Stimulated activated CD4-positive, alpha-beta T cell treated with anti-CD3 and anti-CD28 coated beads, Interleukin-4, amount 100 ng/mL, for 24 hours (primary cell): Measurements from ENCODE around the gene MUC5AC.

Experiments
- DNase-seq: peaks from one replicate; pipeline ENCODE4 v3.0.0-alpha.2; 2020

The MUC5AC gene

GRCh38 chr11:1227551-1228100 is 69.9 kb downstream of the MUC5AC start:
- DNase-seq: no peak

DNA sequence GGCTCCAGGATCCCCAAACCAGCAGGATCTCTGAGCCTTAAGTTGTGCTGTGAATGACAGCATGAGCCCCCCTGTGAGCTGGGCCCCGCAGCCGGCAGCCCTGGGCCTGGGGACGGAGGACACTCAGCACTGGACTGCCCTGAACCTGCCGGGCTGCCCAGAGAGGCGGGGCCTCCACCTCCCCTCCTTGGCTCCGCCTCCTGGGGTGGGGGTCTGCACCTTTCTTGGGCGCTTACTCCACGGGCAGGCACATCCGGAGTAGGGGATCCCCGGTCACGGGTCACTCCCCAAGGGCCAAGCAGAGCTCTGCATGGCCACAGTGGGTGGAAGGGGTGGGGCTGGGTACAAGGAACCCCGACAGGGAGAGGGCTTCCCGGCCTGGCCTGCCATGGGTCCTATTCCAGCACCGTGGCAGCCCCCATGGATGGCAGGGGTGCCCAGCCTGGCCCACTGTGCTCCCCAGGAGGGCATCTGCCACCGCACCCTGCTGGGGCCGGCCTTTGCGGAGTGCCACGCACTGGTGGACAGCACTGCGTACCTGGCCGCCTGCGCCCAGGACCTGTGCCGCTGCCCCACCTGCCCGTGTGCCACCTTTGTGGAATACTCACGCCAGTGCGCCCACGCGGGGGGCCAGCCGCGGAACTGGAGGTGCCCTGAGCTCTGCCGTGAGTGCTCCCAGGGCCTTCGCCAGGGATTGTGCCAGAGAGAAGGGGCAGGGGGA is 70.5 kb downstream of the MUC5AC start:
- no peak for DNase-seq

GRCh38 chr11:1228921-1229451 is 71.2 kb downstream of the MUC5AC start:
- DNase-seq: no peak

DNA sequence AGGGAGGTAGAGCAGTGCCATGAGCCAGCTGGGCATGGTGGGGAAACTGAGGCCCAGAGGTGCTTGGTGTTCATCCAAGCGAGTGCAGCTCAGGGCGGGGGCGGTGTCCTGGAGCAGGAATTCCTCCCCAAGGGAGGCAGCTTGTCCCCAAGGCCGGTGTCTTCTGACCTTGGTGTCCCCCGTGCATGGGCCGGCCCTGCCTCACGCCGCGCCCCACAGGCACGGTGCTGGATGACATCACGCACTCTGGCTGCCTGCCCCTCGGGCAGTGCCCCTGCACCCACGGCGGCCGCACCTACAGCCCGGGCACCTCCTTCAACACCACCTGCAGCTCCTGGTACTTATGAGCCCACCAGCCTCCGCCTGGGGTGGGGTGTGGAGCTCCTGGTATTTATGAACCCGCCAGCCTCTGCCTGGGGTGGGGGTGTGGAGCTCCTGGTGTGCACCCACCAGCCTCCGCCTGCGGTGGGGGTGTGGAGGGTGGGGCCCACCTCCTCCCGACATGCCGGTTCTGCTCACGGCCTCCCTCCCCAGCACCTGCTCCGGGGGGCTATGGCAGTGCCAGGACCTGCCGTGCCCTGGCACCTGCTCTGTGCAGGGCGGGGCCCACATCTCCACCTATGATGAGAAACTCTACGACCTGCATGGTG is 71.8 kb downstream of the MUC5AC start:
- no peak for DNase-seq

GRCh38 chr11:1230121-1230455 is 72.3 kb downstream of the MUC5AC start:
- no peak for DNase-seq

- no peak for DNase-seq
Observed at GRCh38 chr11:1230456-1231395, 73.0 kb downstream of the MUC5AC start.

DNA sequence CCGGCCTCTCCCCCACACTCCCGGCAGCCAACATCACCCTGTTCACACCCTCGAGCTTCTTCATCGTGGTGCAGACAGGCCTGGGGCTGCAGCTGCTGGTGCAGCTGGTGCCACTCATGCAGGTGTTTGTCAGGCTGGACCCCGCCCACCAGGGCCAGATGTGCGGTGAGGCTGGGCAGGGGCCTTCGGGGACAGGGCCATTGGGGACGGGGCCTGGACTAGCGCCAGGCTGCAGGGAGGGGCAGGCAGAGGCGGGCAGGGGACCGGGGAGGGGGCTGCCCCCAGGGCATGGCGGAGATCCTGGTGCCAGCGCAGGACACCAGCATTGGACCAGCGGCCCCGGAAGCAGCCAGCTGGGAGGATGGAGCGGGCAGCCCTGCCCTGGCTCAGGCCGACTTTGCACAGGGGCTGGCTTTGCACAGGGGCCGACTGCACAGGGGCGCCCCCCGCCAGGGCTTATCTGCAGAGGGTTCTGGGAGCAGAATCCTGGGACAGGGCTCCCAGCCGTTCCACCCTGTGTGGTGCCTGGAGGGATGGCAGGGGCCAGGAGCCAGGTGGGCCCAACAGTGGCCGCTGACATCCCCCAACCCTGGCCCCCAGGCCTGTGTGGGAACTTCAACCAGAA is 73.8 kb downstream of the MUC5AC start:
- DNase-seq: no peak

DNA sequence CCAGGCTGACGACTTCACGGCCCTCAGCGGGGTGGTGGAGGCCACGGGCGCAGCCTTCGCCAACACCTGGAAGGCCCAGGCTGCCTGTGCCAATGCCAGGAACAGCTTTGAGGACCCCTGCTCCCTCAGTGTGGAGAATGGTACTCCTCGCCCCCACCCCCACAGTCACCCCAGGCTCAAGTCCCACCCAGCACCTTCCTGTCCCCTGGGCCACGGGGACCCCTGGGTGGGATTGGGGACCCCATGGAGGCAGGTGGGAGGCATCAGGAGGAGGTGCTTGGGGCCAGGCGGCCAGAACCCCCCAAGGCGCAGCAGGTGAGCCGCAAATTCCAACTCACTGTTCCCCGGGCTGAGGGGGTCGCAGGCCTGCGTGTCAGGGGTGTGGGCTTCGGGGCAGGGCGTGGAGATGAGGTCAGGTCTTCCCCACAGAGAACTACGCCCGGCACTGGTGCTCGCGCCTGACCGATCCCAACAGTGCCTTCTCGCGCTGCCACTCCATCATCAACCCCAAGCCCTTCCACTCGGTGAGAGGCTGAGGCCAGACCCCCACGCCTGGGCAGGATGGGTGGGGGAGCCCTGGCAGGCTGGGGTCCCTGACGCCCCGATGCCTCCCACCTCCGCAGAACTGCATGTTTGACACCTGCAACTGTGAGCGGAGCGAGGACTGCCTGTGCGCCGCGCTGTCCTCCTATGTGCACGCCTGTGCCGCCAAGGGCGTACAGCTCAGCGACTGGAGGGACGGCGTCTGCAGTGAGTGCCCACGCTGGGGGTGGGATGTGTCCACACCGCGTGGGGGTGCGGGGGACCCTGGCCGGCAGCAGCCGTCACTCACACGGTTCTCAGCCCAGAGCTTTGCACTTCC is 74.5 kb downstream of the MUC5AC start:
- DNase-seq: no peak

- no peak for DNase-seq
Observed at GRCh38 chr11:1232883-1233321, 75.1 kb downstream of the MUC5AC start.

DNA sequence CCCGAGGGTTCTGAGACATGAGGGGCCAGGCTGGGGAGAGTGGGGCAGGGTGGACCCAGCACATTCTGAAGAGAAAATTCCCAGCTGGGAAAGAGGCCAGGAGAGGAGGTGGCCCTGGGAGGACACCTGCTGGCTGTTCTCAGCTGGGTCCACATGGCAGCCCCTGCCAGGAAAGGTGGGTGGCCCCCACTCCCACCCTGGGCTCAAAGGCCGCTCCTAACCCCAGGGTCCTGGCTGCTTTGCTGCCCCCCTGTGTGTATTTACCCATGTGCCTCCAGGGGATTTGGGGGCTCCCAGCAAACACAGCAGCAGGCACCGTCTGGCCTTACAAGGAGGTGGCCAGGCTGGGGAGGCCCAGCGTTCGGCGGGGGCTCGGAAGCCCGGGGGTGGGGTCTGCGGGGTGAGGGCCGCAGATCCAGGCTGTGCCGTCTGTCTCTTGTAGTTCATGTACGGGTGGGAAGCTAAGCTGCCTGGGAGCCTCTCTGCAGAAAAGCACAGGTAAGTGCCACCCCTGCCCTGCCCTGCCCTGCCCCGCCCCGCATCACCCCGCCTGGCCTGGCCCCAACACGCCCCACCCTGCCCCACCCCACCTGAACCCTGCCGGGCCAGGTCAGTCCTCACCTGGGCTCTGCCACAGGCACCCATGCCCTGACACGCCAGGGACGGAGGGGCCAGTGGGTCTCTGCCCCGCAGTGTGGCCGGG is 75.7 kb downstream of the MUC5AC start:
- DNase-seq: no peak

- DNase-seq: no peak
Observed at GRCh38 chr11:1234054-1234720, 76.4 kb downstream of the MUC5AC start.

GRCh38 chr11:1234771-1235305 is 77.1 kb downstream of the MUC5AC start:
- no peak for DNase-seq

DNA sequence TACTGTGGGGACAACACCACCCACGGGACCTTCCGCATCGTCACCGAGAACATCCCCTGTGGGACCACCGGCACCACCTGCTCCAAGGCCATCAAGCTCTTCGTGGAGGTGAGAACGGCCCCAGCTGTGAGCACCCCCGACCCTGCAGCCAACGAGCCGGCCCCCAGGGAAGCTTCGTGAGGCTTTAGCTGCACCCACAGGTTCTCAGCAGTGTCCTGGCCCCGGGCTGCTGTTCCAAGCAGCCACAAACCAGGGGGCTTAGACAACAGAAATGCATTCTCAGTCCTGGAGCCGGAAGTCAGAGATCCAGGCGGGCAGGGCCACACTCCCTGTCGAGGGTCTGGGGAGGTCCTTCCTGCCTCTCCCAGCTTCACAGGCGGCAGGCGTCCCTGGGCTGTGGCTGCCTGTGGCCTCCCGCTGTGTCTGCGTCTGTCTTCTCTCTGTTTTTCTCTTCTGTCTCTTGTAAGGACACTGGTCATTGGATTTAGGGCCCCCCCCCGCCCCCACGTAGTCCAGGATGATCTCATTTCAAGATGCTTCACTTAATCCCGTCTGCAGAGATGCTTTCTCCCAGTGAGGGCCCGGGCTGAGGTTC is 77.7 kb downstream of the MUC5AC start:
- DNase-seq: no peak

DNA sequence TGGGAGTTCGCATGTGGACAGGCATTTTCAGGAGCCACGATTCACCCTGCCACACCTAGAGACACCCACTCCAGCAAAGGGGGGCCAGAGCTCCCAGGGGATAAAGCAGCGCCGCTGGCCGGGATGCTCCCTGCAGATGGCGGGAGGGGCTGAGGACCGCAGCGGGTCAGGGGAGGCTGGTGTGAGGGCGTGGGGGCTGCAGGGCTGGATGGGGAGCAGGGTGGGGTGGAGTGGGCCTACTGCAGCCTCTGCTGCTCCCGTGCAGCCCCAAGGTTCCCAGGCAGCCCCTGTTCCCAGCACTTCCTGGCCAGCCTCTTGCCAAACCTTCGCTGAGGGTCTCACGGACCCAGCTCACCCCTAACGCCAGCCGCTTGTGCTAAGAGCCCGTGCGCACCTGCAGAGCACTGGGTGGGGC is 78.2 kb downstream of the MUC5AC start:
- no peak for DNase-seq

- DNase-seq: no peak
Observed at GRCh38 chr11:1236316-1237127, 78.8 kb downstream of the MUC5AC start.

DNA sequence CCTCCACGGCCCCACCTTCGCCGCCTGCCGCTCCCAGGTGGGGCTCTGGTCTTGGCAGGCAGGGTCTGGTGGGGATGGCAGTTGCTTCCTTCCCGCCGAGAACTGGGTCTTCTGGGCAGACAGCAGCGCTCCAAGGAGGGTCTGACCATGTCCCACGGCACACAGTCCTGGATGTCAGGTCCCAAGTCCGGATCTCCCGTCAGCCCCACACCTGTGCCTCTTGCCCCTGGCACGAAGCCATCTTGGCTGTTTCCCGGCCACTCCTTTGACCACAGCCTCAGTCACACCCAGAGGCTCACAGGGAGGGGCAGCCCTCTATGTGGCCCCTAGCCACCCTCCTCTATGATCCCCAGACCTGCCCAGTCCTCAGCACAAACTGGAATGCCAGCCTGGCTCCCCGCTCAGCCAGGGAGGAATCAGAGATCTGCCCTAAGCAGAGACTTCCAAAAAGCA is 79.4 kb downstream of the MUC5AC start:
- no peak for DNase-seq

DNA sequence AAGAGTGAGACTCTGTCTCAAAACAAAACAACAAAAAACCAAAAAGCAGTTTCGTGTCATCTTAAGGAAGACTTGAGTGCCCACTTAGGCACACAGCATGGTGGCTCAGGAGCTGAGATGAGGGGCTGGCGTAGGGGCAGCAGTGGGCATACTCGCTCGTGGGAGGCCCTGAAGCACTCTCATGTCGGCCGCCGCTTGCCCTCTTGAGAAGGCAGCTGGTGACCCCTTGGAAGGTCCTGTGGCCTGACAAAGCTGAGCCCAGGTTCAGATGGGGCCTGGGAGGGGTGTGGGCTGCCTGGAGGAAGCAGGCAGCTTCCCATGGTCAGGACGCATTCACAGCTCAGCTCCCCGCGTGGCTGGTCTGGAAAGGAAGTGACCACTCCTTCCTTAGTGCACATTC is 80.1 kb downstream of the MUC5AC start:
- DNase-seq: no peak

DNA sequence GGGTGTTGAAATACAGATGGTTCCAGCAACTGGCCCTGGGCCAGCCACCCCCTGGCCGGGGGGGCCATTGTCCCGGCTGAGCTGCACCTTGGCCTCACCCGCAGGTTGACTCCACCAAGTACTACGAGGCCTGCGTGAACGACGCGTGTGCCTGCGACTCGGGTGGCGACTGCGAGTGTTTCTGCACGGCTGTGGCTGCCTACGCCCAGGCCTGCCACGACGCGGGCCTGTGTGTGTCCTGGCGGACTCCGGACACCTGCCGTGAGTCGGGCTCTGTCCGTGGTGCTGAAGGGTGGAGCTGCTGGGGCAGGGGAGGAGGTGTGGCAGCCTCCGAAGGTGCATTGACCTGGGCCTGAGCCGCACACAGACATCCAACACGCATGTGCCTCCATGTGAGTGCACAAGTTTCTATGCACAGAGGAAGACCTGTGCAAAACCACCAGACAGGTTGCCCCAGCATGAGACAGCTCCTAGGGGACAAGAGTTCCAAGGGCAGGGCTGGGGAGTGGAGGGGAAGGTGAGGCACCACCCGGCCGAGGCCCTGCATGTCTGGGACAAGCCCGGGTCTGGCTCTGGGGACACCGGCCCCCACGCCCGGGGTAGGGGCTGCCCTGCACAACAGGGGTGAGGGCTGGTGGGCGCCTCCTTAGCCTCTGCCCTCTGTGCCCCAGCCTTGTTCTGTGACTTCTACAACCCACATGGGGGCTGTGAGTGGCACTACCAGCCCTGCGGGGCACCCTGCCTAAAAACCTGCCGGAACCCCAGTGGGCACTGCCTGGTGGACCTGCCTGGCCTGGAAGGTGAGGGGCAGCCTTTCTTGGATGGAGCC is 81.2 kb downstream of the MUC5AC start:
- no peak for DNase-seq
